Activated T-cell treated with anti-CD3 and anti-CD28 coated beads, Interleukin-2, amount 50 U/mL, for 1 hour (primary cell): ENCODE data around the gene TTC39A.
A peak's percentile ranks its signal among the peaks of the same experiment; 100 is the strongest.

Experiments used
- DNase-seq: peaks from one replicate; pipeline ENCODE4 v3.0.0-alpha.2; 2020

TTC39A gene

GRCh38 chr1:51296383-51297357 is 33.7 kb downstream of the TTC39A start:
- DNase-seq, result peak; percentile 77

- DNase-seq, result no peak
Measured at GRCh38 chr1:51295926-51296325, 34.4 kb downstream of the TTC39A start.

- no peak for DNase-seq
Measured at GRCh38 chr1:51294566-51295184, 35.7 kb downstream of the TTC39A start.

GRCh38 chr1:51293898-51294515 is 36.4 kb downstream of the TTC39A start:
- DNase-seq, result no peak

GRCh38 chr1:51290489-51290847 is 39.9 kb downstream of the TTC39A start:
- DNase-seq, result no peak

- DNase-seq, result no peak
Measured at GRCh38 chr1:51289676-51290488, 40.5 kb downstream of the TTC39A start.

GRCh38 chr1:51288578-51288977 is 41.8 kb downstream of the TTC39A start:
- no peak for DNase-seq

- DNase-seq, result no peak
Measured at GRCh38 chr1:51287966-51288365, 42.4 kb downstream of the TTC39A start.

- no peak for DNase-seq
Measured at GRCh38 chr1:51285055-51285454, 45.3 kb downstream of the TTC39A start.

GRCh38 chr1:51284487-51284954 is 45.8 kb downstream of the TTC39A start:
- no peak for DNase-seq

- no peak for DNase-seq
Measured at GRCh38 chr1:51283979-51284378, 46.4 kb downstream of the TTC39A start.

- no peak for DNase-seq
Measured at GRCh38 chr1:51282605-51283004, 47.8 kb downstream of the TTC39A start.

- DNase-seq, result no peak
Measured at GRCh38 chr1:51281807-51282206, 48.6 kb downstream of the TTC39A start.

GRCh38 chr1:51280321-51280978 is 49.9 kb downstream of the TTC39A start:
- no peak for DNase-seq

- no peak for DNase-seq
Measured at GRCh38 chr1:51276286-51276685, 54.1 kb downstream of the TTC39A start.

- DNase-seq, result no peak
Measured at GRCh38 chr1:51274676-51275075, 55.7 kb downstream of the TTC39A start.

GRCh38 chr1:51272916-51273315 is 57.4 kb downstream of the TTC39A start:
- DNase-seq, result no peak

GRCh38 chr1:51270751-51271150 is 59.6 kb downstream of the TTC39A start:
- DNase-seq, result no peak

- DNase-seq, result no peak
Measured at GRCh38 chr1:51268634-51269033, 61.7 kb downstream of the TTC39A start.

- no peak for DNase-seq
Measured at GRCh38 chr1:51266791-51267190, 63.6 kb downstream of the TTC39A start.

GRCh38 chr1:51266181-51266580 is 64.2 kb downstream of the TTC39A start:
- DNase-seq, result no peak

GRCh38 chr1:51265618-51266017 is 64.7 kb downstream of the TTC39A start:
- DNase-seq, result no peak
